ENCODE data around the gene WDFY4.

WDFY4 gene

DNA sequence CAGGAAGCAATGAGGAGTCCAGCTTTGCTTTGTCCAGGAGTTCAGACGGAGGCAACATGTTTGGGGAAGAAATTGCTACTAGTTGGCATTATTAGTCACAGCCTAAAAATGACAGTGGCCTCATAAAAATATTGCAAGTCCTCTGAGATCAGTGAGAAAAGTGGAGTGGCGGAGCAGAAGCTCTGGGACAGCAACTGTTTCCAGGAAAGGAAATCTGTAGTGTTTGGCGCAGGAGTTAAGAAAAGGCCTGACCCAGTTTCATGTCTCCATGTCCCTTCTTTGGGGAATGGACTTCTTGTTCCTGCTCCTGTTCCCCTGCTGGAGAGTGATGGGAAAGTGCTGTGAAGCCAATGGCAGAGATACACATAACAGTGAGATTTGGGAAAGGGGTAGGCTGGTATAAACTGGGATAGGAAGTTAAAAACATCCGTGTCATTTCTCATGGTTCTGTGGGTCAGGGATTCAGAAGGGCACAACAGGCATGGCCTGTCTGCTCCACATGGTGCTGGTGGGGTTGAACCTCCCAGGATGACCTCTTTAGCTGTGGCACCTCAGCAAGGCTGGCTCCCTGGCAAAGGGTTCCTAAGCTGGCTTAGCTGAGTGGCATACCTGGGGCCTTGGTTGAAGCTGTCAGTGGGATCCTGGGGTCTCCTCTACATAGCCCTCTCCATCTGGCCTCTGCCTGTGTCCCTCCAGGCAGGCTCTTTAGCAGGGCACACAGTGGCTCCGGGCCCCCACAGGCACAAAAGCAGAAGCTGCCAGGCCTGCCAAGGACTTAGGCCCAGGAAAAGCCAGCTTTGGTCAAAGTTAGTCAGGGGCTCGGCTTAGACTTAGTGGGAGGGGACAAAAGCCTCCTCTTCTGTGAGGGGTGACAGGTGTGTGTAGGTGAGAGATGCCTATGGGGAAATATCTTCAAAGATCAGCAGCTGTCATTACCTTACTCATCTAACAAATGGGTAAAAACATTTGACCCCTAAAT is 77.7 kb downstream of the WDFY4 start:
- intact Hi-C loops (cut with DNase I) = no loop called here
- DNase-seq = peak in 1 of 42 donors; percentile 24

DNA sequence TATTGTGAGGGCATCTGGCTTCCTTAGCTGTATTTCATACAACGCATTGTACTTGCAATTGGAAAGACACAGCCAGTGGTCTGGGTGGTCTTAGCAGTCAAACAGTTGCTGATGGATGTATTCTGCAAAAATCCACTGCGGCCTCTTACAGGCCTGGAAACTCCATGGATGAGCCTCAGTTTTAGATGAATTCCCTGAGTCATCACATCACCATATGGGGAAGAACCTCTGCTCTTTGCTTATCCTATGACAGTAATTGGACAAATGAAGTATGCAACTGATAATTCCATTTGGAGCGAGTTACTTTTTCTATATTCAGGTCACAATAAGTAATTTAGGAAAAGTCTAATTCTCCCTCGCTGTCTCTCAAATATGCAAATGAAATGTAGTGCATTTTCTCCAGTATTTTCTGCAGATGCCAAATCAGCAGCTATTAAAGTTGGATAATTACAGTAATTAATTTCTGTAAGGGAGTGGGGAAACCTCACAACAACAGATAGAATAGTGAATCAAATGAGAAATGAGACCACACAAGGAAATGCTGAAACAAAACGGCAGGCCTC is 78.8 kb downstream of the WDFY4 start:
- intact Hi-C loops (cut with DNase I) = no loop called here
- DNase-seq = peak in 1 of 42 donors; percentile 25

DNA sequence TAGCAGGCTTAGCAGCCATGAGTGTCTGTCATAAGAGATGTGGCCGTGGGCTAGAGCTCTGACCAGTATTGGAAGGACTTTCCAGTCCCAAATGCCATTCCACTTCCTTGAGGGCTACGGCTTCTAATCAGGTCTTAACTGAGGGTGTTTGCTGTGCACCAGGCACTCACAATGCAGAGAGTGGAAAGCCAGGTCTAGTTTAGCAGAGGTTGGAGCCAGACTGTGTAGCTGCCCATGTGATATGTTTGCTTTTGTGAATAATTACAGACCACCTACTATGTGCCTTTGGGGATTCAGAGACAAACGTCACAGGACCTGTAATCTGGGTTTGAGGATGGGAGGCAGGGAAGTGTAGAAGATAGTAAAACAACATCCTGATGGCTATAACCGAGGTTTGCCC is 79.8 kb downstream of the WDFY4 start:
- intact Hi-C loops (cut with DNase I) = no loop called here
- no peak for DNase-seq

DNA sequence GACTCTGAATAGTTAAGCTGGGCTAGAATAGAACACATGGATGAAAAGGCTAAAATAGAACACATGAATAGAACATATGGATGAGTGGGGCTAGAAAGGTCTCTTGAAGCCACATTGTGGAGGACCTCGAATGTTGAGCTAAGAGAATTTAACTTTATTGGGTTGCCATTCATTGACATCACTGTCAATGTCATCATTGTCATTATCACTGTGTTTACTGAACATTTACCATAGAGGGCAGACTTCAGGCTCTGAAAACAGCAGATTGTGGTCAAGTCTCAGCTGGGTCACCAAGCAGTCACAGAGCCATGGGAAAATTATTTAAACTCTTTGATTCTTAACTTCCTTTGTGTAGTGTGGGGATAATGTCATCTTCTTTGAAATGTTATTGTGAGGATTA is 80.4 kb downstream of the WDFY4 start:
- intact Hi-C loops (cut with DNase I) = no loop called here
- DNase-seq = no peak

DNA sequence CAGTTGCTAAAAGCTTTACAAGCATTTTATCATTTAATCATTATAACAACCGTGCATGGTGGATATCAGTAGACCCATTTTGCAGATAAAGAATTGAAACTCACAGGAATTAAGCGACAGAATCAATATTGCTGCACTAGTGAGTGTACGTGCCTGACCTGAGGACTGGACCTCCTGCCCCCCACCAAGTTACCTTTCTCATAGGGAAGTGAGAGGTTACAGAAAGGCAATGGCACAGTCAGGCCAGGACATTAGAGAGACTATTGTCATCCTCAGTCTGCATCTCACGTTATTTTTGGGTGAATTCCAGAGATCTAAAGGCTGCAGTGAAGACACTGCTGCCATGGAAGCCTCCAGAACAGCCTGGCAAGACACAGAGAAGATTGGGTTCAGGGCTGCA is 80.9 kb downstream of the WDFY4 start:
- intact Hi-C loops (cut with DNase I) = no loop called here
- DNase-seq = no peak

DNA sequence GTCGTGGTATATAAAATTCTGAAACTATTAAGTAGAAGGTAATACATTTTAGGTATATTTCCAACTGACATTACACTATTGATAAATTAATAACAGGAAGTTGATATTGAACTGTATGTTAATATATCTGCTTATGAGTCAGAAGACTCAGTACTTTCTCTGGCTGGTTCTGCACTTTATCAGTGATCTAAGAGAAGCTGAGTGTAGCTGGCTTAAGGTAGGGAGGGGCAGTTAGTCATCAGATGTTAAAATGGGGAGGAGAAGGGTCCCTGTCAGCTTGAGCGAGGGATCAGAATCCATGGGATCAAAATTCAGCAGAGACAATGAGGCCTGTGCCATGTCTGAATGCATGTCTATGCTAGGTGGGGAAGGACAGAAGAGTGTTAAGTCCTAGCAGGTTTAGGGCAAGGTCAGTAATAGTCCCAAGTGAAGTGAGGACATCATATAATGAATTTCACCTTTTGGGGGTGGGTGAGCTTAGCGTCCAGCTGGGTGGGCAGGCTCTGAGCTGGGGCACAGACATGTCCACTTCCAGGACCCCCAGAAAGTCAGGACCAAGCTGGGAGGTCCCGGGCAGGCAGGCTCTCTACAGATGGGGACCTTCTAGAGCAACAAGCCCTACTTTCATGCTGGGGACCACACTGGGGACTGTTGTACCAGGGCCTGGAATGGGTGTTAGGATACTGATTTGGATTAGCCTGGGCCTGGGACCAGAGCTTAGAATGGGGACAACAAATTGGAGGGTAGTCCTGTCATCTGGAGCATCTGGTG is 82.9 kb downstream of the WDFY4 start:
- no peak for DNase-seq
- intact Hi-C loops (cut with DNase I) = no loop called here

DNA sequence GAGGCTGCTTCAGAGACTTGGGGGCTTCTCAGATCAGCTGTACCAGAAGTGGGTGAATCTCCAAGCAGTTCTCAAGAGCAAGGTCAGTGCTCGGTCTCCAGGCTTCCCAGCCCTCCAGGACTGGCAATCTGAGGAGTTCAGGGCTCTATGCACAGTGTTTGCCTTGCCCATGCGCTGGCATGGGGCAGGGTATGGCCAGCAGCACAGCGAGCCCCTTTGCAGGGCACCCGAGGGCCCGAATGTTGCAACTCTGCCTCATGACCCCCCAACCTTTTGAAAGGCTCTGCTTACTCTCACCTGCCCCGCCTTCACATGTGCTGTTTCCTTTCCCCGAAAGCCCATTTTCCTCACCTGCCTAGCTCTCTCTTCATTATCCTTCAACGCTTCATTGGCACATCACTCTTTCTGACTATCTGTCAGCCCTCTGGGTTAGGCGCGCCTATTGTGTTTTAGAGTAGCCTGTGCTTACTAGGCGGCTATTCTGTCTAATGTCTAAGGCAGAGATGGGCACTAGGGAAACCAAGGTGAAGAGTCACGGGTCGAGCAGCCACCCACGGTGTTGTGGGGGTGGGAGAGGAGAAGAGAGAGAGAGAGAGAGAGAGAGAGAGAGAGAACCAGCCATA is 83.6 kb downstream of the WDFY4 start:
- intact Hi-C loops (cut with DNase I) = no loop called here
- DNase-seq = no peak

DNA sequence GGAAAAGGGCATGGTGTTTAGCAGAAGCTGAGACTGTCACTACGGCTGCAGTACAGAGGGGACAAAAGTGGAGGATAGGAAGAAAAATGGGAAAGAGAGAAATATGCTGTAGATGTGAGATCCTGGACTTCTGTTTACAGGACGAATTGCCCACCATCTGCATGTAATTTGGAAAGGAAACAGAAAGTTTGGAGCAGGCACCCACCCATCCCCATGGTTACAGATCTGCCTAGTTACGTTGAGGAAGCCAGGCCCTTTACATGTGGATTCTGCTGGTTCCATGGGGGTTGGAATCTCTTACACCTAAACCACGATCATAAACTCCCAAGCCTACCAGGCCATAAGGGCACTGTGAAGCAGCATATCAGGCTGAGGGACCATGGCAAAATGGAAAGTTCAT is 84.3 kb downstream of the WDFY4 start:
- DNase-seq = peak in 1 of 42 donors; percentile 27
- intact Hi-C loops (cut with DNase I) = no loop called here

DNA sequence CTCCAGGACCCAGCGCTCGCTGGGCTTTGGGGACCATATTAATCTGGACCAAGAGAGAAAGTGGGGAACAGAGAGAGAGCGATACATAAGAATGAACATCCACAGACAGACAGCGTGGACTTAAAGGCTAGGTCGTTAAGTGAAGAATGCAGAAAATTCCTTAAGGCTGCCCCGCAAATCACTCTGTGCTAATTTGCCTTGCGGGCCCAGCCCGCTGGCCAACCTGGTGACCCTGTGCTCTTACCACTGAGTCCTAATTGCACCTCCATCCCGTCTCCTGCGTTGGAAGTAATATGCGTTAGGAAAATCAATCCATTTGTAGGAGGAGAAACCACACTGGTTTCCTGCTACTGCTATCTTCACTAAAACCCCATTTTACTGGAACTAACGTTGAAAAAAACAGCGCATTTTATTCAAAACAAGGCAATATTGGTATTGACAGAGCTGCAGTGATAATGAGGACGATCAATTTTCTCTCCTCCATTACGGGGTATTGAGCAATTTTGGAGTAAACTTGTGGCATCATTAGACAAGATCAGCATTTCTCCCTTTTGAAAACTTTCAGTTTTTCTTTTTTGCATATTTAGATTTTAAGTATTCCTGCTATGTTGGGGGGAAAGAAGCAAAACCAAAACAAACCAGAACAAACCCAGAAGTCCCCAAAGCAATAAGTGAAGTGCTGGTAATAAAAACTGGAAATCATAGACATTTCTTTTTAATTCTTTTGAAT is 85.2 kb downstream of the WDFY4 start:
- intact Hi-C loops (cut with DNase I) = no loop called here
- DNase-seq = no peak

DNA sequence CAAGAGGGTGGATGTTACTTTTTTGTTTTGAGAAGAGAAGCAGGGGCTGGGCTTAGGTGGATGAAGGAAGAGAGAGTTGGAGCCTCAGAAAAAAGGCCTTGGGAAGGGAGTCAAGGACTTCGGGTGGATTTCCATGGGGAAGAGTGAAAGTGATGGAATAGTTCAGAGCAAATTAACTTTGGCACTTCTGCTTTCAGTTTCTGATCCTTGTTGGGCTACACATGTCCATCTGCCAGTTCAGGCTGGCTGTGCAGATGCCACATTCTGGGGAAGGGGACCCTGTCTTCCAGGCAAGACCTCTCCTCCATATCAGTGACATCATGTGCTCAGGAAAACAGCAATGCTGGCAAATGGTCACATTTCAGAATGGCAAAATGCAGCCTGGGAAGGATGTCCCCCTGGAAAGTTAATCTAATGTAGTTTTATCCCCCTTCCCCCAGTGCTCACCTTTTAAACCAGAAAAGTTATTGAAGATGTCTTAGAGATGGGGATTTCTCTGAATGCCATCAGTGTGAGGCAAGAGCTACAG is 86.0 kb downstream of the WDFY4 start:
- intact Hi-C loops (cut with DNase I) = no loop called here

DNA sequence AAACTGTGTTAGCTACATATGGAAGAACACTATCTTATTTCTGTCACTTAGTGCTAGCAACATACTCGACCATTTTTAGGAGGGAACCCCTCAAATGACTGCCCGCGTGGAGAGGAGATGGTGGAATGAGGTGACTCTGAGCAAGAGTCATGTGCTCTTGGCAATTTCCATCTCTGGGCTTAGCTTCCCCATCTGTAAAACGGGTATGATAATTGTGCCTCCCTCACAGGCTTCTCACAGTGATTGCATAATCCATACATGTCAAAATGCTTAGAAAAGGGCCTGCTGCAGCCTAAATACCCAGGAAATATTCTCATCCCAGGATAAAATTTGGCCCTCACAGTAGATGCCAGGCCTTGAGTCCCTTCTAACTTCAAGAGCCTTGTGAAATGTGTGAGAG is 86.6 kb downstream of the WDFY4 start:
- DNase-seq = peak in 1 of 42 donors; percentile 7
- intact Hi-C loops (cut with DNase I) = no loop called here

More for the DNA sequence above, 86.0 kb downstream of the WDFY4 start:
- peak in 2 of 42 donors; percentile 24 to 32 for DNase-seq

DNA sequence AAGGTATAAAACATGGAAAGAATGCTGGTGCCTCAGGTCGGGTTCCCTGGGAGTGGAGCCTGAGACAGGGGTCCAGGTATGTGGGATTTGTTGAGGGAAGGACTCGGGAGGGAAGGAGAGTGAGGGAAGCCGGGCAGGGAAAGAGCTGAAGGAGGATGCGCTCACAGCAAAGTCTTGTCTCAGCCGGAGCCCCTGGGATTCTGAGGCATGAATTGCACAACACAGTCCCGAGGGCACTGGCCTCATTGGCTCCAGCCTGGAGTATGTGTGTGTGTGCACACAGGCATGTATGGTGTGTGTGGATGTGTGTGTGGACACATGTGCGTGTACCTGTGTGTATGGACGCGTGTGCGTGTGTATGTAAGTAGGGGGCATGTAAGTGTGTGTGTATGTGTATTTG is 87.4 kb downstream of the WDFY4 start:
- intact Hi-C loops (cut with DNase I) = no loop called here

DNA sequence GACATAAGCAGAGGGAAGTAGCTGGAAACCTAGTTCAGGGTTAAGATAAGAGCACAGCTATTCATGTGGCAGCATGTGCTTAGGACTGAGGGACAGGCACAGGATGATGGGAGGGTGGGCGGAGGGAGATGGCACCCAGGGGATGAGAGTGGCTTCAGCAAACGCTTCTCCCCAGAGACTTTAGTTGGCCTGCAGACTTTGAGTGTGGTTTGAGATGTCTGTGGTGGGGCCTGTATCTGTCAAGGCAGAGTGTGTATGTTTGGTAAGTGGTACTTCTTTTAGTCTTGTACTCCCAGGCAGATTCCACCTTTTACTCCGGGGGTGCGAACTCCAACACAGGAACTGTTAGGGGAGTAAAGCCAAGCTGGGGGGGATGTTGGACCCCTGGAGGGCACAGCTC is 88.9 kb downstream of the WDFY4 start:
- intact Hi-C loops (cut with DNase I) = no loop called here
- peak in 2 of 42 donors; percentile 29 to 31 for DNase-seq

More for the DNA sequence above, 87.4 kb downstream of the WDFY4 start:
- DNase-seq = peak in 2 of 42 donors; percentile 33

DNA sequence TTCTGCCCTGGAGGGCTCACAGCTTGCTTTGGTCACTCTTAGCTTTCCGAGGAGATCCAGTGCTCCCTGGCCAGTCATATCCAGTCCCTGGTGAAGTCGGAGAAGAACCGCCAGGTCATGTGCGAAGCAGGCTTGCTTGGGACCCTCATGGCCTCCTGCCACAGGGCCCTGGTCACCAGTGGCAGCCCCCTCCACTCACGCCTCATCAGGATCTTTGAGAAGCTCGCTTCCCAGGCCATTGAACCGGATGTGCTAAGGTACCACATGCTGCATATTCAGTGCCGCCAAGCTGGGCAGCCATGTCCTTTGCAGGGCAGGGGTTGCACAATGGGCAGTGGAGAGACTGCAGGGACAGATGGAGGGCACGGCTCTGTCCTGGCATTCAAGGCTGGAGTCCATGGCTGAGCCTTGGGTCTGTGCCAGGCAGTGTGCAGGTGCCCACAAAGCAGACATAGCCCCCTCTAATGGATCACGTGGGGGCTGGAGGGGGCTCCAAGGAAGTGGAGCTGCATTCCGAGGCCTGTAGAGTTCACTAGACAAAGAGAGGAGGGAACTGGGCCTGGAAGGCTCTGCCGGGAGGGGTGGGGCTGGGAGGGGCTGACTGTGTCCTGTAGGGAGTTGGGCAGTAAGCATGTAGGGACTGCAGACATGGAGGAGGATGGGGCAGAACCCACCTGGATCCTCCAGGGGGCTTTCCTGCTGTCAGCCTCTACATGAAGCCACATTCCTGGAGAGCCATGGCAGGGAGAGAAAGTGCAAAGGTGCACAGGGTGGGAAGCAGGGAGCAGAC is 89.9 kb downstream of the WDFY4 start:
- intact Hi-C loops (cut with DNase I) = no loop called here
- peak in 2 of 42 donors; percentile 33 for DNase-seq

DNA sequence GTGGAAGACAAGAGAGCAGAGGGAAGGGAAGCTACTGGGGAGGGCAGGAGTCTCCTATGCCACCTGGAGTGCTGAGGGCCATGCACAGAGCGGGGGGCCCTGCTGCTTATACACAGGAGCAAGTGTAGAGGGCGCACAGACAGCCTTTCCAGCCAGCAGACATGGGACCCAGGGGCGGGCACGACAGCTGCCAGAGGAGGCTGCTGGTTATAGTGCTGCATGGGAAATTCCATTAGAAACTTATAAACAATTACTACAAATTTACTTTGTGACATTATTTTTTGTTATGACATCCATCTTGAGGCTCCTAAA is 90.5 kb downstream of the WDFY4 start:
- intact Hi-C loops (cut with DNase I) = no loop called here
- peak in 2 of 42 donors; percentile 17 to 22 for DNase-seq

DNA sequence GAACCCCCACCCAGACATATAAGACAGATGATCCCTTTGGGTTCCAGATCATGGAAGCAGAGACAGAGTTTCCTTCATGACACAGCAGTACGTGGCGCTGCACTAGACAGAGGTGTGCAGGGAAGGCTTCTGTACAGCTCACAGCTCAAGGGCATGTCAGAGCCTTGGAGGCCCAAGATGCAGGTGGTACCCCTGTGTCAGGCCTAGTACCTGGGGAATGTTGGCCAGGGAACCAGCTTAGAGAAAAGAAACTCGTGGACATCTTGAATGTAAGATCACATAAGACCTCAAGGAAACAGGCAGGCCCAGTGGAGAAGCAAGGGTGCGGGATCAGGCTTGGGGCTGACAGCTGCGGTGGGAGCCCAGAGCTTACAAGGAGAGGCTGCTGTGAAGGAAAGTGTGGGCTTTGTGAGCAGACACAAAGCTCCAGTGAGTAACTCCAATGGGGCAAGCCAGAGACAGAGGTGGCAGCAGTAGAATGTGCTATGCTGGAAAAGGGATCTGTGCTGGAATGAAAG is 91.4 kb downstream of the WDFY4 start:
- DNase-seq = peak in 1 of 42 donors; percentile 22
- intact Hi-C loops (cut with DNase I) = no loop called here

DNA sequence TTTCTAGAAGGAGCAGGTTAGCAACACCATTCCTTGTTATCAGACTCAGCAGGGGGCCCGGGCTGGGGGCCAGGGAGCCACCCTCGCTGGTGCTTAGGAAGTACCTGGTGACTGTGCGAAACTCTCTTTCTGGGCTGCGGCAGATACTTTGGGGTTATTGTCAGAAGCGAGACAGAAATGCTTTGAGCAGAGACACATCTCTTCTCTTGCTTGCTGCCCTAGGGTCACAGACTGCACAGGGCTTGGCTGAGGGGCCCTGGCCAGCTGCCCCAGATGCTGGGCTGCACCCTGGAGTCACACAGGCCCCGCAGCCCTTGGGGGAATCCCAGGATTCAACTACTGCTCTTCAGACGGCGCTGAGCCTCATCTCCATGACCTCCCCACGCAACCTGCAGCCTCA is 91.9 kb downstream of the WDFY4 start:
- intact Hi-C loops (cut with DNase I) = no loop called here
- peak in 2 of 42 donors; percentile 28 to 31 for DNase-seq

DNA sequence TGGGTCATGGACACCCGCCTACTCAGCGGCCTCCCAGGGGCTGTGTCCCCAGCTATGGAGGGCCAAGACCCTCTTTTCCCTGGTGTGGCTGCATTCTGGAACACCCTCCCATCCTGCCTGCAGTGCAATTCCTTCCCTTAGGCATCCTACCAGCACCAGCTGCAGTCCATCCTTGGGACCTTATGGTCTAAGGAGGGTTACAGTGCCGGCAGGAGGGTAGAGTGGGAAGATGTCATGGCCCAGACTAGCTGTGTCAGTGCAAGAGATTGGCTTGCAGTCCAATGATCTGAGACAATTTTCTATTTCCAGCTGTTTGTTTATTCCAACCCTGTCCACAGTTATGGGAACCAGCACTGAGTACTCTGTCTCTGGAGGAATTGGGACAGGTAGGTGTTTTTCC is 92.4 kb downstream of the WDFY4 start:
- intact Hi-C loops (cut with DNase I) = no loop called here
- DNase-seq = peak in 1 of 42 donors; percentile 20
